WTC11 (cell line): Measurements from ENCODE around the gene INMT. TPM values are rescaled to one million over a fixed set of nuclear protein-coding genes. Genes with fewer than 3 reads are reported as not detected.

Source experiments
- ATAC-seq: fragments of 200-7000 bp; cut with Tn5 transposase; 2 replicates; pipeline ENCODE4 v1.10.0; 2021; ENCODE audit warnings: mild to moderate bottlenecking, moderate library complexity
- CTCF ChIA-PET: fragments of 300-600 bp; sonication (Branson Sonifier 250); formaldehyde crosslinking; loops from one replicate; lab custom pipeline; 2021; ENCODE audit warnings: antibody characterized with exemption; lab: Charles Lee
- POLR2A ChIA-PET: fragments of 350-600 bp; sonication (Branson Sonifier 250); formaldehyde crosslinking; loops from one replicate; lab custom pipeline; 2021; ENCODE audit warnings: antibody characterized with exemption; lab: Charles Lee
- DNase-seq: peaks from one replicate; pipeline ENCODE4 v3.0.0; 2021; ENCODE audit warnings: low spot score
- H3K27ac Mint-ChIP-seq: 2 replicates; pipeline ENCODE4 v1.8.0; 2021; ENCODE audit warnings: mixed read lengths
- H3K27me3 Mint-ChIP-seq: 2 replicates; pipeline ENCODE4 v1.8.0; 2021; ENCODE audit warnings: low read depth, mild to moderate bottlenecking, moderate library complexity, mixed read lengths
- H3K36me3 Mint-ChIP-seq: 2 replicates; pipeline ENCODE4 v1.8.0; 2021; ENCODE audit warnings: mixed read lengths
- H3K4me1 Mint-ChIP-seq: 2 replicates; pipeline ENCODE4 v1.8.0; 2022; ENCODE audit warnings: mixed read lengths
- H3K4me3 Mint-ChIP-seq: 2 replicates; pipeline ENCODE4 v1.8.0; 2021; ENCODE audit warnings: mild to moderate bottlenecking, moderate library complexity, mixed read lengths
- H3K9me3 Mint-ChIP-seq: 2 replicates; pipeline ENCODE4 v1.8.0; 2021; ENCODE audit warnings: mixed read lengths
- ATF1 ChIP-seq: sonication (generic); formaldehyde crosslinking; IDR thresholded peaks from 2 replicates; pipeline ENCODE4 v1.8.1; 2023; ENCODE audit warnings: mild to moderate bottlenecking, moderate library complexity, missing genetic modification reagents
- E2F1 ChIP-seq: sonication (generic); formaldehyde crosslinking; IDR thresholded peaks from 2 replicates; pipeline ENCODE4 v1.8.0; 2022; ENCODE audit warnings: mild to moderate bottlenecking, missing genetic modification reagents
- EMX1 ChIP-seq: fragments of 250-450 bp; sonication (Bioruptor Pico); IDR thresholded peaks from 2 replicates; pipeline ENCODE4 v1.8.0; 2021; ENCODE audit warnings: mild to moderate bottlenecking
- ESRRA ChIP-seq: sonication (generic); formaldehyde crosslinking; IDR thresholded peaks from 2 replicates; pipeline ENCODE4 v1.8.1; 2022; ENCODE audit warnings: mild to moderate bottlenecking, missing genetic modification reagents, borderline replicate concordance
- FOXJ3 ChIP-seq: sonication (generic); formaldehyde crosslinking; IDR thresholded peaks from 2 replicates; pipeline ENCODE4 v1.9.0; 2021; ENCODE audit warnings: missing genetic modification reagents, mild to moderate bottlenecking, borderline replicate concordance
- FOXP4 ChIP-seq: sonication (generic); formaldehyde crosslinking; IDR thresholded peaks from 2 replicates; pipeline ENCODE4 v1.8.0; 2022; ENCODE audit warnings: mild to moderate bottlenecking, missing genetic modification reagents
- GRHL2 ChIP-seq: fragments of 250-450 bp; sonication (Bioruptor Pico); IDR thresholded peaks from 2 replicates; pipeline ENCODE4 v1.8.0; 2022; ENCODE audit warnings: mild to moderate bottlenecking, moderate library complexity; ENCODE audit not compliant: insufficient replicate concordance, severe bottlenecking
- GTF2I ChIP-seq: fragments of 250-450 bp; sonication (Bioruptor Pico); conservative IDR thresholded peaks from 2 replicates; pipeline ENCODE4 v1.4.0; 2021; ENCODE audit warnings: mild to moderate bottlenecking
- IRF1 ChIP-seq: sonication (generic); formaldehyde crosslinking; IDR thresholded peaks from 2 replicates; pipeline ENCODE4 v1.8.0; 2023; ENCODE audit warnings: missing genetic modification reagents
- NFATC4 ChIP-seq: fragments of 250-450 bp; sonication (Bioruptor Pico); IDR thresholded peaks from 2 replicates; pipeline ENCODE4 v1.9.0; 2021; ENCODE audit warnings: mild to moderate bottlenecking
- SP1 ChIP-seq: sonication (generic); formaldehyde crosslinking; conservative IDR thresholded peaks from 2 replicates; pipeline ENCODE4 v1.8.1; 2022; ENCODE audit warnings: missing genetic modification reagents
- ZNF121 ChIP-seq: sonication (generic); formaldehyde crosslinking; IDR thresholded peaks from 2 replicates; pipeline ENCODE4 v1.8.0; 2023; ENCODE audit warnings: missing genetic modification reagents
- ZNF138 ChIP-seq: sonication (generic); formaldehyde crosslinking; conservative IDR thresholded peaks from 2 replicates; pipeline ENCODE4 v1.8.1; 2022; ENCODE audit warnings: mild to moderate bottlenecking, moderate library complexity, missing genetic modification reagents
- ZNF396 ChIP-seq: fragments of 250-450 bp; sonication (Bioruptor Pico); IDR thresholded peaks from 2 replicates; pipeline ENCODE4 v1.8.0; 2021; ENCODE audit warnings: mild to moderate bottlenecking, moderate library complexity, borderline replicate concordance
- ZNF416 ChIP-seq: fragments of 250-450 bp; sonication (Bioruptor Pico); IDR thresholded peaks from 2 replicates; pipeline ENCODE4 v1.9.0; 2021; ENCODE audit warnings: mild to moderate bottlenecking, inconsistent platforms
- ZNF671 ChIP-seq: fragments of 250-450 bp; sonication (Bioruptor Pico); IDR thresholded peaks from 2 replicates; pipeline ENCODE4 v1.8.0; 2021; ENCODE audit warnings: mild to moderate bottlenecking
- total RNA-seq: library from RNA; stranded (reverse); gene quantifications from 3 replicates; pipeline ENCODE4 v1.2.3, GENCODE V29; 2021
- TF ChIP-seq, protein P1 (sequence below): sonication (generic); formaldehyde crosslinking; IDR thresholded peaks from 2 replicates; pipeline ENCODE4 v1.8.1; 2022; ENCODE audit warnings: missing genetic modification reagents, borderline replicate concordance
- TF ChIP-seq, protein P2 (sequence below): sonication (generic); formaldehyde crosslinking; IDR thresholded peaks from 2 replicates; pipeline ENCODE4 v1.8.1; 2023; ENCODE audit warnings: mild to moderate bottlenecking, missing genetic modification reagents, borderline replicate concordance
- TF ChIP-seq, protein P3 (sequence below): sonication (generic); formaldehyde crosslinking; IDR thresholded peaks from 2 replicates; pipeline ENCODE4 v1.8.1; 2023; ENCODE audit warnings: mild to moderate bottlenecking, missing genetic modification reagents
- TF ChIP-seq, protein P4 (sequence below): fragments of 250-450 bp; sonication (Bioruptor Pico); IDR thresholded peaks from 2 replicates; pipeline ENCODE4 v1.8.0; 2021; ENCODE audit warnings: mild to moderate bottlenecking

Gene INMT
- total RNA-seq, 1 experiment from 2014 or later, result 3.5 TPM

- H3K27me3 Mint-ChIP-seq, result peaks cover 5% of the 10 kb centered on the region; the same call in 1 of the 2 replicates
- H3K4me3 Mint-ChIP-seq, result no peak overlapping the region
- H3K36me3 Mint-ChIP-seq, result no peaks in the 10 kb centered on the region
- peaks cover 5% of the 10 kb centered on the region; the same call in 1 of the 2 replicates for H3K9me3 Mint-ChIP-seq
- H3K27ac Mint-ChIP-seq, result no peak overlapping the region
- POLR2A ChIA-PET, result no interaction called here
- H3K4me1 Mint-ChIP-seq, result peaks cover 13% of the 10 kb centered on the region
- CTCF ChIA-PET, result interaction anchor here (0.9 to 2.1 kb wide), 2 partner anchors 51 to 52 kb away, joined by 3 to 18 read pairs; partner anchors contain the start of gene CRHR2
- no peak for TF ChIP-seq ESRRA (CRISPR knock-in tag)
- no peak for TF ChIP-seq ZNF671
- no peak for TF ChIP-seq IRF1 (CRISPR knock-in tag)
- ATAC-seq, result no peak
- DNase-seq, result no peak
Measured at GRCh38 chr7:30733691-30734090, 18.2 kb upstream of the INMT start.

- Mint-ChIP-seq H3K9me3 (peaks cover 5% of the 10 kb centered on the region; the same call in 1 of the 2 replicates), H3K27me3 (peaks cover 5% of the 10 kb centered on the region; the same call in 1 of the 2 replicates), H3K36me3 (no peaks in the 10 kb centered on the region), H3K27ac (no peak overlapping the region), H3K4me3 (no peak overlapping the region), H3K4me1 (peaks cover 9% of the 10 kb centered on the region)
- ChIA-PET POLR2A (interaction anchor here (0.9 kb wide), 1 partner anchor 39 kb away, joined by 3 read pairs; no protein-coding TSS in a partner anchor), CTCF (interaction anchor here (1.2 to 2.1 kb wide), 4 partner anchors 34 to 57 kb away, joined by 3 to 18 read pairs (median 4); partner anchors contain the start of gene CRHR2)
- DNase-seq (no peak), ATAC-seq (peak; percentile 69)
- TF ChIP-seq ZNF416 (CRISPR knock-in tag) (no peak), SP1 (CRISPR knock-in tag) (no peak), FOXJ3 (CRISPR knock-in tag) (no peak)
- TF ChIP-seq, protein P1, sequence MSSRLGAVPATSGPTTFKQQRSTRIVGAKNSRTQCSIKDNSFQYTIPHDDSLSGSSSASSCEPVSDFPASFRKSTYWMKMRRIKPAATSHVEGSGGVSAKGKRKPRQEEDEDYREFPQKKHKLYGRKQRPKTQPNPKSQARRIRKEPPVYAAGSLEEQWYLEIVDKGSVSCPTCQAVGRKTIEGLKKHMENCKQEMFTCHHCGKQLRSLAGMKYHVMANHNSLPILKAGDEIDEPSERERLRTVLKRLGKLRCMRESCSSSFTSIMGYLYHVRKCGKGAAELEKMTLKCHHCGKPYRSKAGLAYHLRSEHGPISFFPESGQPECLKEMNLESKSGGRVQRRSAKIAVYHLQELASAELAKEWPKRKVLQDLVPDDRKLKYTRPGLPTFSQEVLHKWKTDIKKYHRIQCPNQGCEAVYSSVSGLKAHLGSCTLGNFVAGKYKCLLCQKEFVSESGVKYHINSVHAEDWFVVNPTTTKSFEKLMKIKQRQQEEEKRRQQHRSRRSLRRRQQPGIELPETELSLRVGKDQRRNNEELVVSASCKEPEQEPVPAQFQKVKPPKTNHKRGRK (CRISPR knock-in tag), result no peak
Measured at GRCh38 chr7:30734497-30734896, 17.4 kb upstream of the INMT start.

- no peak overlapping the region for H3K27ac Mint-ChIP-seq
- peaks cover 5% of the 10 kb centered on the region; the same call in 1 of the 2 replicates for H3K9me3 Mint-ChIP-seq
- ATAC-seq (no peak), DNase-seq (no peak)
- peaks cover 9% of the 10 kb centered on the region for H3K4me1 Mint-ChIP-seq
- peaks cover 3% of the 10 kb centered on the region; the same call in 1 of the 2 replicates for H3K27me3 Mint-ChIP-seq
- ChIA-PET POLR2A (no interaction called here), CTCF (interaction anchor here (0.6 to 2.1 kb wide), 5 partner anchors 19 to 55 kb away, joined by 3 to 18 read pairs (median 4); partner anchors contain the start of gene CRHR2)
- H3K4me3 Mint-ChIP-seq, result no peak overlapping the region
- no peaks in the 10 kb centered on the region for H3K36me3 Mint-ChIP-seq
- TF ChIP-seq, protein P2, sequence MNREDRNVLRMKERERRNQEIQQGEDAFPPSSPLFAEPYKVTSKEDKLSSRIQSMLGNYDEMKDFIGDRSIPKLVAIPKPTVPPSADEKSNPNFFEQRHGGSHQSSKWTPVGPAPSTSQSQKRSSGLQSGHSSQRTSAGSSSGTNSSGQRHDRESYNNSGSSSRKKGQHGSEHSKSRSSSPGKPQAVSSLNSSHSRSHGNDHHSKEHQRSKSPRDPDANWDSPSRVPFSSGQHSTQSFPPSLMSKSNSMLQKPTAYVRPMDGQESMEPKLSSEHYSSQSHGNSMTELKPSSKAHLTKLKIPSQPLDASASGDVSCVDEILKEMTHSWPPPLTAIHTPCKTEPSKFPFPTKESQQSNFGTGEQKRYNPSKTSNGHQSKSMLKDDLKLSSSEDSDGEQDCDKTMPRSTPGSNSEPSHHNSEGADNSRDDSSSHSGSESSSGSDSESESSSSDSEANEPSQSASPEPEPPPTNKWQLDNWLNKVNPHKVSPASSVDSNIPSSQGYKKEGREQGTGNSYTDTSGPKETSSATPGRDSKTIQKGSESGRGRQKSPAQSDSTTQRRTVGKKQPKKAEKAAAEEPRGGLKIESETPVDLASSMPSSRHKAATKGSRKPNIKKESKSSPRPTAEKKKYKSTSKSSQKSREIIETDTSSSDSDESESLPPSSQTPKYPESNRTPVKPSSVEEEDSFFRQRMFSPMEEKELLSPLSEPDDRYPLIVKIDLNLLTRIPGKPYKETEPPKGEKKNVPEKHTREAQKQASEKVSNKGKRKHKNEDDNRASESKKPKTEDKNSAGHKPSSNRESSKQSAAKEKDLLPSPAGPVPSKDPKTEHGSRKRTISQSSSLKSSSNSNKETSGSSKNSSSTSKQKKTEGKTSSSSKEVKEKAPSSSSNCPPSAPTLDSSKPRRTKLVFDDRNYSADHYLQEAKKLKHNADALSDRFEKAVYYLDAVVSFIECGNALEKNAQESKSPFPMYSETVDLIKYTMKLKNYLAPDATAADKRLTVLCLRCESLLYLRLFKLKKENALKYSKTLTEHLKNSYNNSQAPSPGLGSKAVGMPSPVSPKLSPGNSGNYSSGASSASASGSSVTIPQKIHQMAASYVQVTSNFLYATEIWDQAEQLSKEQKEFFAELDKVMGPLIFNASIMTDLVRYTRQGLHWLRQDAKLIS, result no peak
- TF ChIP-seq ZNF396 (CRISPR knock-in tag) (no peak), ZNF138 (CRISPR knock-in tag) (no peak), ZNF121 (CRISPR knock-in tag) (no peak), GTF2I (no peak), NFATC4 (no peak), ATF1 (CRISPR knock-in tag) (no peak), GRHL2 (CRISPR knock-in tag) (no peak), EMX1 (CRISPR knock-in tag) (no peak), E2F1 (CRISPR knock-in tag) (no peak), FOXP4 (no peak)
- TF ChIP-seq, protein P3, sequence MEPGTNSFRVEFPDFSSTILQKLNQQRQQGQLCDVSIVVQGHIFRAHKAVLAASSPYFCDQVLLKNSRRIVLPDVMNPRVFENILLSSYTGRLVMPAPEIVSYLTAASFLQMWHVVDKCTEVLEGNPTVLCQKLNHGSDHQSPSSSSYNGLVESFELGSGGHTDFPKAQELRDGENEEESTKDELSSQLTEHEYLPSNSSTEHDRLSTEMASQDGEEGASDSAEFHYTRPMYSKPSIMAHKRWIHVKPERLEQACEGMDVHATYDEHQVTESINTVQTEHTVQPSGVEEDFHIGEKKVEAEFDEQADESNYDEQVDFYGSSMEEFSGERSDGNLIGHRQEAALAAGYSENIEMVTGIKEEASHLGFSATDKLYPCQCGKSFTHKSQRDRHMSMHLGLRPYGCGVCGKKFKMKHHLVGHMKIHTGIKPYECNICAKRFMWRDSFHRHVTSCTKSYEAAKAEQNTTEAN (CRISPR knock-in tag), result no peak
- TF ChIP-seq, protein P4, sequence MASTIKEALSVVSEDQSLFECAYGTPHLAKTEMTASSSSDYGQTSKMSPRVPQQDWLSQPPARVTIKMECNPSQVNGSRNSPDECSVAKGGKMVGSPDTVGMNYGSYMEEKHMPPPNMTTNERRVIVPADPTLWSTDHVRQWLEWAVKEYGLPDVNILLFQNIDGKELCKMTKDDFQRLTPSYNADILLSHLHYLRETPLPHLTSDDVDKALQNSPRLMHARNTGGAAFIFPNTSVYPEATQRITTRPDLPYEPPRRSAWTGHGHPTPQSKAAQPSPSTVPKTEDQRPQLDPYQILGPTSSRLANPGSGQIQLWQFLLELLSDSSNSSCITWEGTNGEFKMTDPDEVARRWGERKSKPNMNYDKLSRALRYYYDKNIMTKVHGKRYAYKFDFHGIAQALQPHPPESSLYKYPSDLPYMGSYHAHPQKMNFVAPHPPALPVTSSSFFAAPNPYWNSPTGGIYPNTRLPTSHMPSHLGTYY, result no peak
Measured at GRCh38 chr7:30735631-30736030, 16.3 kb upstream of the INMT start.
